ENCODE data around the gene TEX29.

Gene TEX29

DNA sequence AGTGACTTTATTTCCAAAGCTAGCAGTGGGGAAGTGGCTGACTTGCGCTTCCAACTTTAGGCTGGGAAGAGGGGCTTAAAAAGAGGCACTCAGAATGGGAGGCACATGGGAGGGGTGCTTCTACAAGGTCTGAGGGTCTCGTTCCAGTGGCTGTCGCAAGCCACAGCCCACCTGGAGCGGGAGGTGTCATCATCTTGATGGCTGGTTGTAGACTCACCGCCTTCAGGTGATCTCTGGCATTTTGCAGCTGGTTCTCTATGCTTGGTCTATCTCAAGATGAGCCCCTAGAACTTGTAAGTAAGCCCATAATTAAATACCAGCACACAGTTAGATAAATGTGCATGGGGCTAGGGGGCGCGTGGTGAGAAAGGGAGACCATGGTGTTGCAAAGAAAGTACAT lies 9.2 kb downstream of the TEX29 start:
- no peak for FAIRE-seq
- no peak for DNase-seq (ENCODE audit: insufficient read length, low spot score)
- TF ChIP-seq, protein P1, sequence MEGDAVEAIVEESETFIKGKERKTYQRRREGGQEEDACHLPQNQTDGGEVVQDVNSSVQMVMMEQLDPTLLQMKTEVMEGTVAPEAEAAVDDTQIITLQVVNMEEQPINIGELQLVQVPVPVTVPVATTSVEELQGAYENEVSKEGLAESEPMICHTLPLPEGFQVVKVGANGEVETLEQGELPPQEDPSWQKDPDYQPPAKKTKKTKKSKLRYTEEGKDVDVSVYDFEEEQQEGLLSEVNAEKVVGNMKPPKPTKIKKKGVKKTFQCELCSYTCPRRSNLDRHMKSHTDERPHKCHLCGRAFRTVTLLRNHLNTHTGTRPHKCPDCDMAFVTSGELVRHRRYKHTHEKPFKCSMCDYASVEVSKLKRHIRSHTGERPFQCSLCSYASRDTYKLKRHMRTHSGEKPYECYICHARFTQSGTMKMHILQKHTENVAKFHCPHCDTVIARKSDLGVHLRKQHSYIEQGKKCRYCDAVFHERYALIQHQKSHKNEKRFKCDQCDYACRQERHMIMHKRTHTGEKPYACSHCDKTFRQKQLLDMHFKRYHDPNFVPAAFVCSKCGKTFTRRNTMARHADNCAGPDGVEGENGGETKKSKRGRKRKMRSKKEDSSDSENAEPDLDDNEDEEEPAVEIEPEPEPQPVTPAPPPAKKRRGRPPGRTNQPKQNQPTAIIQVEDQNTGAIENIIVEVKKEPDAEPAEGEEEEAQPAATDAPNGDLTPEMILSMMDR (IDR thresholded peaks at IDR 0.05; ENCODE audit: insufficient read depth, missing control alignments) = no peak

GRCh38 chr13:111330066-111330610 lies 9.7 kb downstream of the TEX29 start:
- FAIRE-seq (no peak), DNase-seq (ENCODE audit: insufficient read length, low spot score) (no peak)
- TF ChIP-seq, protein P1 (IDR thresholded peaks at IDR 0.05; ENCODE audit: insufficient read depth, missing control alignments) = no peak

GRCh38 chr13:111335298-111335697 lies 14.9 kb downstream of the TEX29 start:
- TF ChIP-seq, protein P1 (IDR thresholded peaks at IDR 0.05; ENCODE audit: insufficient read depth, missing control alignments) = no peak
- DNase-seq (ENCODE audit: insufficient read length, low spot score) (no peak), FAIRE-seq (no peak)

GRCh38 chr13:111336666-111337065 lies 16.2 kb downstream of the TEX29 start:
- TF ChIP-seq, protein P1 (IDR thresholded peaks at IDR 0.05; ENCODE audit: insufficient read depth, missing control alignments) = no peak
- FAIRE-seq (no peak), DNase-seq (ENCODE audit: insufficient read length, low spot score) (no peak)

GRCh38 chr13:111337206-111337605 lies 16.8 kb downstream of the TEX29 start:
- TF ChIP-seq, protein P1 (IDR thresholded peaks at IDR 0.05; ENCODE audit: insufficient read depth, missing control alignments) = no peak
- FAIRE-seq = no peak
- DNase-seq (ENCODE audit: insufficient read length, low spot score) = no peak

DNA sequence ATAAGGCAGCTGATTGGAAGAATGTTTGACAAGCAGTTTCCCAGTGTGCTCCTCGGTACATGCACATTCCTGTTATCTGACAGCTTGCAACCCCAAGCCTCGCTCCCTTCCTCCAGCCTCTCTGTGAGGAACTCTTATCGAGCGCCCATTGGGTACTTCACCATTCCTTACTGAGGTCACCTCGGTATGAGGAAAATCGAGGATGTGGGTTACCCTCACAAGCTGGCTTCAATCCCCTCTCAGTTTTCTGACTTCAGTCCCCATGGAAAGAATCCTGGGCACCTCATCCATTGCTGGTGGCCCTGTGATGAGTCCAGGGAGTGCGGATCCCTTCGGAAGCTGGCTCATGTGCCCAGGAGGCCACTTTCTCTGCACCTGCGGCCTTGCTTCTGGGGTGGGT lies 17.3 kb downstream of the TEX29 start:
- TF ChIP-seq, protein P1 (IDR thresholded peaks at IDR 0.05; ENCODE audit: insufficient read depth, missing control alignments) = no peak
- DNase-seq (ENCODE audit: insufficient read length, low spot score) (no peak), FAIRE-seq (no peak)

- TF ChIP-seq, protein P1 (IDR thresholded peaks at IDR 0.05; ENCODE audit: insufficient read depth, missing control alignments) = no peak
- no peak for FAIRE-seq
- DNase-seq (ENCODE audit: insufficient read length, low spot score) = no peak
Observed at GRCh38 chr13:111338841-111339240, 18.4 kb downstream of the TEX29 start.
